ENCODE data around the gene DLG2.

DLG2 gene

DNA sequence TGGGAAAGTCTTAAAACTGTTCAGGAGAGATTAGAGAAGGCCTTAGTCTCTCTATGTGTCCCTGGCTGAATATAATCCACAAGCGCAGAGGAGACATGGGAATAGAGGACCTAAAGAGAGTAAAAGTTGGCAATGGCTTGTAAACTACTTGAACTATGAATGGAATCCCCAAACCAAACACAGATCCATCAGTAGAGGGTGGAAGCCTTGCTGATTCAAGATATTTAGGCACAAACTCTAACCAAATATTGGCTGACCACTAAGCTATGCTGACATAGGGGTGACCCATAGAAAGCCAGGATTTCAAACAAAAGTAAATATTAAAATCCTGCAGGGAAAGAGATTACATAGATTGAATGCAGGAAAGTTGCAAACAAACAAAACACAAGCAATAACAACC is 439.2 kb downstream of the DLG2 start:
- TF ChIP-seq, protein P1, sequence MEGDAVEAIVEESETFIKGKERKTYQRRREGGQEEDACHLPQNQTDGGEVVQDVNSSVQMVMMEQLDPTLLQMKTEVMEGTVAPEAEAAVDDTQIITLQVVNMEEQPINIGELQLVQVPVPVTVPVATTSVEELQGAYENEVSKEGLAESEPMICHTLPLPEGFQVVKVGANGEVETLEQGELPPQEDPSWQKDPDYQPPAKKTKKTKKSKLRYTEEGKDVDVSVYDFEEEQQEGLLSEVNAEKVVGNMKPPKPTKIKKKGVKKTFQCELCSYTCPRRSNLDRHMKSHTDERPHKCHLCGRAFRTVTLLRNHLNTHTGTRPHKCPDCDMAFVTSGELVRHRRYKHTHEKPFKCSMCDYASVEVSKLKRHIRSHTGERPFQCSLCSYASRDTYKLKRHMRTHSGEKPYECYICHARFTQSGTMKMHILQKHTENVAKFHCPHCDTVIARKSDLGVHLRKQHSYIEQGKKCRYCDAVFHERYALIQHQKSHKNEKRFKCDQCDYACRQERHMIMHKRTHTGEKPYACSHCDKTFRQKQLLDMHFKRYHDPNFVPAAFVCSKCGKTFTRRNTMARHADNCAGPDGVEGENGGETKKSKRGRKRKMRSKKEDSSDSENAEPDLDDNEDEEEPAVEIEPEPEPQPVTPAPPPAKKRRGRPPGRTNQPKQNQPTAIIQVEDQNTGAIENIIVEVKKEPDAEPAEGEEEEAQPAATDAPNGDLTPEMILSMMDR (IDR thresholded peaks at IDR 0.05): no peak
- no peaks in the 10 kb centered on the region for H3K4me1 ChIP-seq (ENCODE audit: control insufficient read depth in 1 of 2, insufficient read depth in 1 of 2, low read depth in 1 of 2, low read length in 1 of 2)
- no peak overlapping the region for H3K4me3 ChIP-seq (ENCODE audit: low read depth in 1 of 2, low read length in 1 of 2)
- H3K27ac ChIP-seq: no peak overlapping the region
- no peaks in the 10 kb centered on the region for H3K36me3 ChIP-seq
- no peaks in the 10 kb centered on the region for H3K9me3 ChIP-seq
- H3K27me3 ChIP-seq: no peaks in the 10 kb centered on the region

DNA sequence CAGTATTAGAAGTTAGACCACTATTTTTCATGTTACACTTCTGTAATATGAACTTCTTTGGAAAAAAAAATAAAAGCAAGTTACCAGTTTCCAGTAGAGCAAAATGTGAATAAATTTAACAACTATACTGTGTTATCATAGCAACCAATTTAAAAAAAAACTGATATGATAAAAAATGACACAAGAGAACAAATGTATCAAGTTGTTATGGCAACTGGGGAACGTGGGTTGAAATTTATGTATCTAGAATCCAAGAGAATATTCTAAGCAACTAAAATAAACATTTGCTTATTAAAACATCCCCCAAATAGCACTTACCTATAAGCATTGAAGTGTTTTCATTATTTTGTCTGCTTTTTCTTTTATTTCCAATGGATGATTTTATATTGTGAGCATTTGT is 442.4 kb downstream of the DLG2 start:
- H3K27me3 ChIP-seq: no peaks in the 10 kb centered on the region
- no peaks in the 10 kb centered on the region for H3K4me1 ChIP-seq (ENCODE audit: control insufficient read depth in 1 of 2, insufficient read depth in 1 of 2, low read depth in 1 of 2, low read length in 1 of 2)
- no peaks in the 10 kb centered on the region for H3K9me3 ChIP-seq
- H3K36me3 ChIP-seq: no peaks in the 10 kb centered on the region
- TF ChIP-seq, protein P1 (IDR thresholded peaks at IDR 0.05): no peak
- H3K4me3 ChIP-seq (ENCODE audit: low read depth in 1 of 2, low read length in 1 of 2): no peak overlapping the region
- no peak overlapping the region for H3K27ac ChIP-seq

GRCh38 chr11:85182441-85183387 is 444.4 kb downstream of the DLG2 start:
- TF ChIP-seq, protein P1 (IDR thresholded peaks at IDR 0.05): no peak
- no peak overlapping the region for H3K27ac ChIP-seq
- no peaks in the 10 kb centered on the region for H3K4me1 ChIP-seq (ENCODE audit: control insufficient read depth in 1 of 2, insufficient read depth in 1 of 2, low read depth in 1 of 2, low read length in 1 of 2)

GRCh38 chr11:85180528-85180927 is 446.6 kb downstream of the DLG2 start:
- no peaks in the 10 kb centered on the region for H3K9me3 ChIP-seq
- TF ChIP-seq, protein P1 (IDR thresholded peaks at IDR 0.05): no peak
- H3K36me3 ChIP-seq: no peaks in the 10 kb centered on the region
- H3K27ac ChIP-seq: no peak overlapping the region
- H3K4me3 ChIP-seq (ENCODE audit: low read depth in 1 of 2, low read length in 1 of 2): no peak overlapping the region
- H3K4me1 ChIP-seq (ENCODE audit: control insufficient read depth in 1 of 2, insufficient read depth in 1 of 2, low read depth in 1 of 2, low read length in 1 of 2): no peaks in the 10 kb centered on the region
- no peaks in the 10 kb centered on the region for H3K27me3 ChIP-seq

More at GRCh38 chr11:85182441-85183387, 444.4 kb downstream of the DLG2 start:
- Histone ChIP-seq H3K9me3 (no peaks in the 10 kb centered on the region), H3K27me3 (no peaks in the 10 kb centered on the region), H3K4me3 (ENCODE audit: low read depth in 1 of 2, low read length in 1 of 2) (no peak overlapping the region), H3K36me3 (no peaks in the 10 kb centered on the region)

DNA sequence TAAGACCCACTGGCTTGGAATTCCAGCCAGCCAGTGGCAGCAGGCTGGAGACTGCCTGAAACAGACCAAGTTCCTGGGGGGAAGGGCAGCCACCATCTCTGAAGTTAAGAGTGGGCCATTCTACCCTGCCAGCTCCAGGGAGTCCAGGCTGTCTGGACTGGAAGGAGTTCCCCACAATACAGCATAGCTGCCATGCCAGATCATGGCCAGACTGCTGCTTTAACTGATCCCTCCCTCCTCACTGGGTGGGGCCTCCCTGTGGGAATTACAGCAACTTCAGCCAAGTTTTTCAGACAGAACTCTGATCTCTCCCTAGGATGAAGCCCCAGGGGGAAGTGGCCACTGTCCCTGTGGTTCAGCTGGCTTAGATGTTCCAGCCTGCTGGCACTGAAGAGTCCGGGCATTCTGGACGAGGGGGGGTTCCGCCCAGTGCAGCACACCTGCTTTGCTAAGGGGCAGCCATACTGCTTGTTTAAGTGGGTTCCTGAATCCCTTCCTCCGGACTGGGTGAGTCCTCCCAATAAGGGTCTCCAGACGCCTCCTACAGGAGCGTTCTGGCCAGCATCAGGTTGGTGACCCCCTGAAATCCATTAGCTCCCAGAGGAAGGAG is 455.4 kb downstream of the DLG2 start:
- H3K4me1 ChIP-seq (ENCODE audit: control insufficient read depth in 1 of 2, insufficient read depth in 1 of 2, low read depth in 1 of 2, low read length in 1 of 2): no peaks in the 10 kb centered on the region
- H3K27me3 ChIP-seq: no peaks in the 10 kb centered on the region
- H3K4me3 ChIP-seq (ENCODE audit: low read depth in 1 of 2, low read length in 1 of 2): no peak overlapping the region
- H3K9me3 ChIP-seq: no peaks in the 10 kb centered on the region
- H3K36me3 ChIP-seq: no peaks in the 10 kb centered on the region
- TF ChIP-seq, protein P1 (IDR thresholded peaks at IDR 0.05): no peak
- no peak overlapping the region for H3K27ac ChIP-seq

Data from neutrophil (primary cell).